Vagina (tissue), 2 donors: ENCODE results near the gene ZBTB7A.

Experiments used
- CTCF ChIP-seq, 3 experiments: fragments of 450-650 bp in 2 of 3; fragments of 200-600 bp in 1 of 3; sonication (generic) in 1 of 3; IDR thresholded peaks; one replicate each; pipeline ENCODE4 v1.5.1; 2017 to 2019; ENCODE audit warnings: antibody characterized with exemption in 3 of 3, mild to moderate bottlenecking in 2 of 3, moderate library complexity in 2 of 3
- POLR2A ChIP-seq, 2 donors: fragments of 450-650 bp; IDR thresholded peaks; one replicate each; pipeline ENCODE4 v1.6.1; 2017; ENCODE audit warnings: antibody characterized with exemption in 2 of 2, mild to moderate bottlenecking in 2 of 2, moderate library complexity in 2 of 2

- TF ChIP-seq CTCF (IDR thresholded peaks at IDR 0.05) (no peak), POLR2A (IDR thresholded peaks at IDR 0.05) (no peak)
Measured at GRCh38 chr19:4100647-4101495, 34.2 kb upstream of the ZBTB7A start.
